ENCODE results near the gene ARHGEF2. TPM values are rescaled to one million over a fixed set of nuclear protein-coding genes. Genes with fewer than 3 reads are reported as not detected.

The ARHGEF2 gene
- total RNA-seq, 1 donor from 2014 or later, result 197 TPM

DNA sequence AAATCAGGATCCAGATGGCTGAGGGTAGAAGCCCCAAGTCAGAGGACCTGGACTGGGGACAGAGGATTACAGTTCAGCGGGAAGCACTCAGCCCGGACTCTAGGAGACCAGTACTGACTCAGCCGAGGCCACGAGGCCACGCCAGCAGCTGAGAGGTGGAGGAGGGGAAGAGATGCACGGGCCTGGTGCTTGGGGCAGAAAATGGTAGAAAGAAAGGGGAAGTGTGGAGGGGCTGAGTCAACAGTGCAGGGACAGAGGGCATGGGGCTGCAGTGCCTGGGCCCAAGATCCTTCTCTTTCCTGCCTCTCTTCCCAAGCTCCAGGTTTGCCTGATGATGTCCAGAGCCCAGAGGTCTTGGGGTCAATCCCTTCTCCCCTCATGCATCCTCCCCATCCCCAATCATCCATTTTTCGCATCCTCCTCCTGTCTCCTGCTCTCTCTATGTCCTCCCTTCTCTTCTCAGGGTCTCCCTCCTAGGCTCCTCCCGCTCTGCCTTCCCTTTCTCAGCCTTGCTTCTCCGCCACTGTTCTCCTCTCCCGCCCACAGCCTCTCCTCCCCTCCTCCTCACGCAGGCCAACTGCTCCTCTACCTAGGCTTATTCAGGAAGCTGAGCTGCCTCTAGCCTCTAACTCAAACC is 7.7 kb downstream of the ARHGEF2 start:
- TF ChIP-seq, protein P1, sequence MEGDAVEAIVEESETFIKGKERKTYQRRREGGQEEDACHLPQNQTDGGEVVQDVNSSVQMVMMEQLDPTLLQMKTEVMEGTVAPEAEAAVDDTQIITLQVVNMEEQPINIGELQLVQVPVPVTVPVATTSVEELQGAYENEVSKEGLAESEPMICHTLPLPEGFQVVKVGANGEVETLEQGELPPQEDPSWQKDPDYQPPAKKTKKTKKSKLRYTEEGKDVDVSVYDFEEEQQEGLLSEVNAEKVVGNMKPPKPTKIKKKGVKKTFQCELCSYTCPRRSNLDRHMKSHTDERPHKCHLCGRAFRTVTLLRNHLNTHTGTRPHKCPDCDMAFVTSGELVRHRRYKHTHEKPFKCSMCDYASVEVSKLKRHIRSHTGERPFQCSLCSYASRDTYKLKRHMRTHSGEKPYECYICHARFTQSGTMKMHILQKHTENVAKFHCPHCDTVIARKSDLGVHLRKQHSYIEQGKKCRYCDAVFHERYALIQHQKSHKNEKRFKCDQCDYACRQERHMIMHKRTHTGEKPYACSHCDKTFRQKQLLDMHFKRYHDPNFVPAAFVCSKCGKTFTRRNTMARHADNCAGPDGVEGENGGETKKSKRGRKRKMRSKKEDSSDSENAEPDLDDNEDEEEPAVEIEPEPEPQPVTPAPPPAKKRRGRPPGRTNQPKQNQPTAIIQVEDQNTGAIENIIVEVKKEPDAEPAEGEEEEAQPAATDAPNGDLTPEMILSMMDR (IDR thresholded peaks at IDR 0.05; ENCODE audit: insufficient read depth, low read length, poor library complexity, severe bottlenecking), result no peak
- H3K27me3 ChIP-seq (ENCODE audit: control insufficient read depth, insufficient read depth, low read length), result no peaks in the 10 kb centered on the region
- no peak overlapping the region for H3K4me3 ChIP-seq (ENCODE audit: low read depth, low read length)
- DNase-seq (ENCODE audit: low read depth), result no peak
- no peaks in the 10 kb centered on the region for H3K36me3 ChIP-seq (ENCODE audit: control insufficient read depth, insufficient read depth, low read length)

DNA sequence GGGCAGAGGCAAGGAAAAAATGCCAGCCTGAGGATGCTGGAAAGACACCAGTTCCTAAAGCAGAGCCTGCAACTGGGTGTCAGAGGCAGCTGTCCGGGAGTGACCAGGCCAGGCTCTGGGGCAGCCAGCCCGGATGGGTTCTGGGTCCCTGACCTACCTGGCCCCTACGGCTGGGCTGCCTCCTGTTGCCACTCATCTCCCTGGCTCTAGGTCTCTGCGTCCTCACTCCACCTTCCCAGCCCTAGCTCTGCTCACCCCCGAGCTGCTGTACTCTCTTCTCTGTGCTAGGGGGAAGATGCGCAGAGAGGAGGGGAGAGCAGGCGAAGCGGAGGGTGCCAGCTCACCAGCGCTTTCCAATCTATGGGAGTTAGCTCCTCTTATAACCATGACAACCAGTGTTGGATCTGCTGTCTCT is 9.0 kb downstream of the ARHGEF2 start:
- DNase-seq (ENCODE audit: low read depth), result no peak
- TF ChIP-seq, protein P1 (IDR thresholded peaks at IDR 0.05; ENCODE audit: insufficient read depth, low read length, poor library complexity, severe bottlenecking), result no peak
- Histone ChIP-seq H3K4me3 (ENCODE audit: low read depth, low read length) (no peak overlapping the region), H3K27me3 (ENCODE audit: control insufficient read depth, insufficient read depth, low read length) (no peaks in the 10 kb centered on the region), H3K36me3 (ENCODE audit: control insufficient read depth, insufficient read depth, low read length) (no peaks in the 10 kb centered on the region)

DNA sequence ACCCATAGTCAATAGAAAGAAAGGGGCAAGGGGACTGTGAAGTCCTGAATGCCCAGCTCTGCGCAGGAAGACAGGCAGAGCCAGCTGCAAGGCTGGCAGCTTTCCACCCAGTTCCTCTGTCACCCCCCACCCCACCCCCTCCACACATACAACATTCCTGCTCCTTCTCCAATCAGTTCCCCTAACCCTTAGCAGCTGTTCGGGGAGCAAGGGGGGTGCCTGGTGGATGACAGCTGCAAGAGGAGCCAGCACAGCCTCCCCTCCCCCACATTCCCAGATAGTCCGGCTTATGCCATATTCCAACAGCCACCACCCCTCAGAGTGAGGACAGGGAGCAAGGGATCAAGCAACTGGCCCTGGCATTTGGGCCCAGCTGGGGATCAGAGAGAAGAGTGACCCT is 9.7 kb downstream of the ARHGEF2 start:
- H3K27me3 ChIP-seq (ENCODE audit: control insufficient read depth, insufficient read depth, low read length), result no peaks in the 10 kb centered on the region
- H3K36me3 ChIP-seq (ENCODE audit: control insufficient read depth, insufficient read depth, low read length), result no peaks in the 10 kb centered on the region
- TF ChIP-seq, protein P1 (IDR thresholded peaks at IDR 0.05; ENCODE audit: insufficient read depth, low read length, poor library complexity, severe bottlenecking), result no peak
- DNase-seq (ENCODE audit: low read depth), result no peak
- no peak overlapping the region for H3K4me3 ChIP-seq (ENCODE audit: low read depth, low read length)

DNA sequence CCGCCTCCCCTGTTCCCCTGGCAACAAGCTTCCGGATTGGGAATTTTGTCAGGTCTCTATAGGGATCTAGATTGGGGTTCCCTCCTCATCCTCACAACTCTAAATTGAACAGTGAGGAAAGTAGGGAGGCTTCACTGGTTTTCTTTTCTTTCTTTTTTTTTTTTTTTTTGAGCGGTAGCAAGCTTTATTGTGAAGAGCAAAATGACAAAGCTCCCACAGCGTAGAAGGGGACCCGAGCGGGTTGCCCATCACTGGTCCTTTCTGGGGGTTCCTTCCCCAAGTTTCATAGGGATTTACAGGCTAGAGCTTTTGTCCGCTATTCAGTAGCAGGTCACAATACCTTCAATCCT is 10.3 kb downstream of the ARHGEF2 start:
- Histone ChIP-seq H3K27me3 (ENCODE audit: control insufficient read depth, insufficient read depth, low read length) (no peaks in the 10 kb centered on the region), H3K36me3 (ENCODE audit: control insufficient read depth, insufficient read depth, low read length) (no peaks in the 10 kb centered on the region), H3K4me3 (ENCODE audit: low read depth, low read length) (no peak overlapping the region)
- TF ChIP-seq, protein P1 (IDR thresholded peaks at IDR 0.05; ENCODE audit: insufficient read depth, low read length, poor library complexity, severe bottlenecking), result no peak
- no peak for DNase-seq (ENCODE audit: low read depth)

DNA sequence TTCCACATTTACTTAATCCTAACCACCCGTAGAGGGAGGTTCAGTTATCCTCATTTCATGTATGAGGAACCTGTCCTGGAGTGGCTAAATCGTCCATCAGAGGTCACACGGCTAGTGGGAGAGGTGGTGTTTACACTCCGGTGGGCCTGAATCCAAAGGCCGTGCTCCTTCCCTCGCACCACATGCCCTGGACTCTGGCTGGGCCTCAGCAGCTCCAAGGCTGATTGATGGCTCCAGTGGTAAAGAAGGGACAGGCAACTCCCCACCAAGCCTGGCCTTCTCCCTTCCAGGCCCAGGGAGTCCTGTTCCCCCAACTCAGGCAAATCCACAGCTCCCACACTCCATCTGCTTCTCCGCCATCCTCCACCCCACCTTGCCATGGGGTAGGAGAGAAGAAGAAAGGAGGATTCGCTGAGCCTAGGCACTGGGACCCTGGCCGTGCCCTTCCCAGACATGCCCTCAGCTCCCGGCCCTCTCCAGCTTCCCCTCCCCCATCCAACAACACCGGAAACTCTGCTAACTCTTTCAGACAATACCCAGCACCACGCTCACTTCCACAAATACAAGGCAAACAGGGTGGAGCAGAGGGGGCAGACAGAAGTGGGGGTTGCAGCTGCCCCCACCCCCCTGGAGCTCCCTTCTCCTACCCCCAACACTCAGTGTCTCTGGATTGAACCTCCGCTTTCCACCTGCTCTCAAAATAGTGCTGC is 10.9 kb downstream of the ARHGEF2 start:
- Histone ChIP-seq H3K36me3 (ENCODE audit: control insufficient read depth, insufficient read depth, low read length) (no peaks in the 10 kb centered on the region), H3K27me3 (ENCODE audit: control insufficient read depth, insufficient read depth, low read length) (no peaks in the 10 kb centered on the region), H3K4me3 (ENCODE audit: low read depth, low read length) (no peak overlapping the region)
- DNase-seq (ENCODE audit: low read depth), result no peak
- TF ChIP-seq, protein P1 (IDR thresholded peaks at IDR 0.05; ENCODE audit: insufficient read depth, low read length, poor library complexity, severe bottlenecking), result no peak

Data from kidney epithelial cell (primary cell).